Measurements from ENCODE around the gene INSIG2.
"Not testable (repeated sequence)": the region's sequence is repeated elsewhere in the genome, so short reads cannot be mapped to it uniquely, and the experiment has no call there.

The INSIG2 gene

DNA sequence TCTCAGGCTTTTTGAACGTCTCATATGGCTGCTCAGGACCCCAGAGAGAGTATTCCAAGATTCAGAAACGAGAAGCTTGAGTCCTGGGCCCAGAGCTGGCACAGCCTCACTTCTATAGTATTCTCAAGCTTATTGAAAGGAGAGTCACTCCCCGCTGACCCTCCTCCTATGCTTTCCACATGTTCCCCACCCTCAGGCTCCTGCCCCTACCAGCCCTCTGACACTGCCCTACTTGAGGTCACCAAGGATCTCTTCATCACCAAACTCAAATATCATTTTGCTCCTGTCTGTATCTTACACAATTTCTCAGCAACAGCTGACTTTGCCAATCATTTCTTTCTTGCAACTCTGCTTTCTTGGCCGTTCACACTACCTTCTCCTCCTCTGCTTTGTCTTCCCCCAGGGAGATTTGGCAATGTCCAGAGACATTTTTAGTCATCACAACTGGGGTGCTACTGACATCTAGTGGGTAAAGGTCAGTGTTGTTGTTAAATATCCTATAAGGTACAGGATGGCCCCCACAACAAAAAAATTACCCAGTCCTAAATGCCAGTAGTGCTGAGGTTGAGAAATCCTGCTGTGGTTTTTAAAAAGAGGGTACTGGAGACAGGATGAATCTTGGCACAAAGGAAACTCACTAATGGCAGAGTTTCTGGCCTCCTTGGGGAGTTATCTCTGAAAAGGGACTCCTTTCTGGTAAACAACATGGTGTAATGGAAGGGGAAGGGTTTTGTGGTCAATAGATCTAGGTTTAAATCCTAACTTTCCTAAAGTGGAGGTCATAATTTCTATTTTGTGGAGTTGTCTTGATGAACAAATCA is 26.9 kb upstream of the INSIG2 start:
- peak; percentile 75 for DNase-seq

DNA sequence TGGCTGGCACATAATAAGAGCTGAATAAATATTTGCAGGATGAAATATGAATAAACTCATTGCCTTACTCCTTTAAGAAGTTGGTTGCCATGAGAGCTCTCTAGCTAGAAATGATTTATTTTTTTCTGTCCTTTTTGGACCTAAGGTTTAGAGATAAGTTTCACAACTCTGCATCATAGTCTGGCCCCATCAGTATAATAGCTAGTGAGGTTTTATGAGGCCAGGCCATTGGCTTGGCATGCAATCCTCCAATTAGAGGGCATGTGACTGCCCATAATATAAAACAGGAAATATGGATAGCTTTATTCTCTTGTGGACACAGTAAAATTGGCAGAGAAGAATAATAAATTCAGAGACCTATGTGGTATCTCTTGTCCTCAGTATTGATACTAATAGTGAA is 26.2 kb upstream of the INSIG2 start:
- peak; percentile 14 for DNase-seq

DNA sequence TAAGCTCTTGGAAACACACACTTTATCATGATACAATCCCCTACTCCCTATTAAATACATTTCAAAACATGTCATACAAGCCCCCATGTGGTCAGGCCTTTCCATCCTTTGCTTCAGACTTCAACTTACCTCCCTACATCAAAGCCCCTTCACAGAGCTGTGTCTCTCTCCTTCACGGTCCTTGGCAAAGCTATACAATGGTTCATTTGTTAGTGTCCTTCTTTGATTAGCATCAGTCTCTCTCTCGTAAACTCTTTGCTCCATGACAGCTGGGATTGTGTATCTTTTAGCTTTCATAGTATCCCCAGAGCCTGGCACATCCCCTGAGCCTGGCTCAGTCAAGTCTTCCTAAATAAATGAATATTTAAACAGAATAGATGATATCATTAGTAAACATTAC is 25.6 kb upstream of the INSIG2 start:
- DNase-seq = no peak

DNA sequence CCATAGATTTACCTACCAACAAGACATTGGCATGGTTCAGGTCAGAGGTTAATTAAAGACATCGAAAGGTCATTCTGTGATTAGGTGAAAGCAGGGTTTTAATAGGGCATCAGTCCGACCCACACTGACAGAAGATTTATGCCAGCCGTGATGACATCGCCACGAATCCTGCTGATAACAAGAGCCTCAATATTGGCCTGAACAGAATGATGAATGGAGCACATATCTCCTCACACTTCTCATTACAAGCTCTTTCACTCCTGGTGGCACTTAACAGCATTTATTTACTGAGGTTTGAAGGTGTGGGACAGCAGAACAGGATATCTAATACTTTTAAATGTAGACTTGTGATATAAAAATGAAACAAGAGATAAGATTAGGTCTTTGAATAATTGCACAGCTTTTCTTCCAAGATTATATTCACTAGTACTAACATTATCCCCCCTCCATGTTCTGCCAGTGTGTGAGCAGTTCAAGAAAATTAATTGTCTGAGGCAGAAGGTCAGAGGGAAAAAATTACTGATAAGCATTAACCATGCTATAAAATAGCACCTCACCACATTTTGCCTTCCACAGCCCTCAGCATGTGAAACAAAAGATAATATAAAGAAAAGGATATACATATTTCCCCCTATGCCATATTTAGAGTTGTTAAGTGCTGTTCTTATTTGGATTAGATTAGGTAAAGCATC is 23.1 kb upstream of the INSIG2 start:
- DNase-seq = no peak

DNA sequence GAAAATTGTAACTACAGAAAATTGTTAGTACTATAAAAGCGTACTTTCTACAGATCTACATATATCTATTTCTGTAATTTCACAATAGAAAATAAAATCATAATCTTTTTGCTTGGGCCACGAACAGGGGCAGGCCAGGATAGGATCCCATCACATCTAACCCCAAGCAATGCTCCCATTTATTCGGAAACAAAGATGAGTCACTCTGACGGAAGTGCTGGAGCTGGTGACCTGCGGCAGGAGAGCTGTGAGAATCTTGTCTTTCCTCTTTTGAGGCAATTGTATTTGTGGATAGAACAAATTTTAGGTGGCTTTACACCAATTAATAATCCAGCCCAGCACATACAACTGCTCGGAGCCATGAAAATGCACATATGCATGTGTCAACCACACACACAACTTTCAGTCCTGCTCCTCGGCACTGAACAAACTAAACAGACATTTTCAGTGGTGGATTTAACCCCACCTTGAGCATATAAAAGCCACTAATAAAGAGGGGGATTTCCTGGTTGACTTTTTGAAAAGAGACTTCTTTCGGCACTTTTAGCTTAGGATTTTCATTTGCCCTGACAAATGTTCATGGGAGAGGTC is 22.3 kb upstream of the INSIG2 start:
- DNase-seq = no peak

DNA sequence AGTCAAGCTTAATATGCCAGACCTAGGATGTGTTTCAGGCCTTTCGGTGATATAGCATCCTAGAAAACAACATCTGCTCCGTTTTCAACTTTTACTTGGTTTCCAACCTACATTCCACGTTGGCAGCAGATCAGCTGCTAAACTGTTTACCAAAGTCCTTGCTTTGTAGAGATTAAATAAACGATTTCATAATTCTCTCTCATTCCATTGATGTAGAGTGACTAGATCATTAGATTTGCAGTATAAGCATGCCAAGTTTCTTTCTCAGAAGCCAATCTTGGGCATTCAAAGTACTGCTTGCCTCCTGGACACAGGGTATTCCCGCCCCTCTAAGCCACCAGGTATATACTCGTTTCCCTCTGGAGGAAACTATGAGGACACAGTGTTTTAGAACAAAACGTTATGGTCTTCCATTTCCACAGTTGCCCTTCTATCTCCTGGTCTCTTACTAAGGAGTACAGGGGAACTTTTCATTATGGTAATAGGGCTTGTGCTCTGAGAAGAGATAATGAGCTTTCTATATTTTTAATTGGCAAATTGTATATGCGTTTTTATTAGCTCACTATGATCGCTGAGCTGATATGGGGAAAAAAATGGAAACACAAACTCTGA is 10.5 kb upstream of the INSIG2 start:
- DNase-seq = no peak

DNA sequence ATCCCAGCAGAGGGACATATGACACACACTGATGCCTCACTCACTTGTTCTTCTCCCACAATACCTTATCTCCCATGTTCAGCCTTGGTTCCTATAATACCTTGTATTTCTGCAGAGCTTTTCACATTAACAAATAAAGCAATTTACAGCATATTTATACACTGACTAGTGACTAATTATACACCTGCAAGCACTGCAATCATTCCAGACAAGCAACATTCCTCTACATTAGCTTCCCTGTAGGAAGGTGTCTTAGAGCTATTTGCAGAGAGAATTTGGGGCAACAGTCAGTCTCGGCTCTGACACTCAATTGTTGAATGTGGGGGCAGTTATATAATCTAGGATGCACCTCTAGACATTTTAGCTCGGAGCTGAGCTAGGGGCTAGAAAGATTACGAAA is 9.5 kb upstream of the INSIG2 start:
- no peak for DNase-seq

DNA sequence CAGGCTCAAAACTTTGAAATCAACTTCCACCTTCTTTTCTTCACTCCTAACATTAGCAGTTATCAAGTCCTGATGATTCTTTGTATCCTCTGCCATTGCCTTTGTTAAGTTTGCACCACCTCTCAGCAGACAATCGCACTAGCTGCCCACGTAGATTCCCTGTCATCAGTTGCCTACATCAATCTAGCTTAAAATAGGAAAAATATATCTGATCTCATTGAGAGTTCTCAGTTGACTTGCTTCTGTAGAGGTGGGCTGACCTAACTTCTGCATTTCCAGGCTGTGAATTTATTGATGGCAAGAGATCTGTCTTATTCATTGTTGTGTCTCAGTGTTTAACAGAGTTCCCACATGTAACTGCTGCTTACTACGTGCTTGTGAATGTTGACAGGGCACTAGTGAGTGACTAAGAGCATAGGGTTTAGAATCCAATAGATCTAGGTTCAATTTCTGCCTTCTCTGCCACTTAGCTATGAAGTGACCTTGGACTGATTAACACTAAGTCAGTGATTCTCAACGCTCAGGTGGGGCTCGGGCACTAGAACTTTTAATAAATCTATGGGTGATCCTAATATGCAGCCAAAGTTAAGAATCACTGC is 3.7 kb upstream of the INSIG2 start:
- DNase-seq = no peak

DNA sequence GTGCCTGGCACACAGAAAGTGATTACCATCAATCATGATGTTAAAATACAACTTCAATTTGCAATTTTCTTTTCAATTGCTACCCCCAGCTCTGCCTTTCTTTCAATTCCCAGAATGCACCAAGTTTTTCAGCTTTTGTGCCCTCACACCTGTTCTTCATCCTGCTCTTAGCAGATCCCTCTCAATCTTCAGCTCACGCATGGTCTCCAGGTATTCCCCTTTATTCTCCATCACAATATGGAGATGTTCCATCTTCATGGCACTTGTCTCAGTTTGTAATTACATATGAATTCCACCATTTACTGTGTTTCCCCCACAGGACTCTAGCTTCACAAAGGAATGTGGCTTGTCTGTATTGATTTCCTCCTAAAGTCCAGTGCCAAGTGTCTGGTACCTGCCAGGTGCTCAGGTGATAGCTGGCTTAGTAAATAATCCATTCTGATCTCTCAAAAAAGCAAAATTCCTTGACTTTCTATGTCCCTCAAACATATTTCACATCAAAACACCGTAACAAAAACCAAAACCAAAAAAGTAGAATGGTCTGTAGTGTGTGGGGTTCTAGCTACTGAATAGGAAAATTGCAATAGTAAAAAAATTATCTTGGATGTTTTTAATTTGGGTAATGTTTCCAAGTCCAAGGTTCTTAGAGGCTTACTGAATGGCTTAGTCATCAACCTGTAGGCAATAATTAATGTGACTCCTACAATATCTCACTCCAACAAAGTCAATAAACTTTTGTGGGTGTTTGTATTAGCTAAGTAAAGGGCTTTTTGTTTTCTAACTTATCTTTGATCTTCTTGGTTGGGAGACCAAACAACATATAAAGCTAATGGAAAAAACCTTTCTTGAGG is 2.9 kb upstream of the INSIG2 start:
- no peak for DNase-seq

DNA sequence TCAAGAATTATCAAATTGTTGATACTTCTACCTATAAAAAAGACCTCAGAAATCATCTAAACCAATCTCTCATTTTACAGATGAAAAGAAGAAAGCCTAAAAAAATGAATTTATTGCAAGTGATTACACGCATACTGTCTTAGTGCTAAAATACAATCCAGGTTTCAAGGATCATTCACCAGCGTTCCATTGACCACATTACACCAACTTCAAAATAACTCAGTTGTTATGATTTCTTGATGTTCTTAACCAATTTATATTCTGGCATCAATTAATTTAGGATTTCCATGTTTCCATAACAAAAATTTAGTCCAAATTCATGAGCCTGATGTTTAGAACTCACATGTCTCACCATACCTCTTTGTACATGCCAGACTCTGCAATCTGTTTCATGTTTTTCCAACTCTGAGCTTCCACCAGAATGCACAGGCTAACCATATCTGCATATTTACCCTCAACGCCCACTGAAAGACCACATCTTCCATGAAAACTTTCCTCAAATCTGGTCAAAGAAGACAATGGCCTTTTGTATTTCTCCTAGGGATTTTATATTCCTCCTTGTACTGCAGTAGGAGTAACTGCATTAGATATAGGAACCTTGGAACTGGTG is 2.1 kb upstream of the INSIG2 start:
- no peak for DNase-seq

DNA sequence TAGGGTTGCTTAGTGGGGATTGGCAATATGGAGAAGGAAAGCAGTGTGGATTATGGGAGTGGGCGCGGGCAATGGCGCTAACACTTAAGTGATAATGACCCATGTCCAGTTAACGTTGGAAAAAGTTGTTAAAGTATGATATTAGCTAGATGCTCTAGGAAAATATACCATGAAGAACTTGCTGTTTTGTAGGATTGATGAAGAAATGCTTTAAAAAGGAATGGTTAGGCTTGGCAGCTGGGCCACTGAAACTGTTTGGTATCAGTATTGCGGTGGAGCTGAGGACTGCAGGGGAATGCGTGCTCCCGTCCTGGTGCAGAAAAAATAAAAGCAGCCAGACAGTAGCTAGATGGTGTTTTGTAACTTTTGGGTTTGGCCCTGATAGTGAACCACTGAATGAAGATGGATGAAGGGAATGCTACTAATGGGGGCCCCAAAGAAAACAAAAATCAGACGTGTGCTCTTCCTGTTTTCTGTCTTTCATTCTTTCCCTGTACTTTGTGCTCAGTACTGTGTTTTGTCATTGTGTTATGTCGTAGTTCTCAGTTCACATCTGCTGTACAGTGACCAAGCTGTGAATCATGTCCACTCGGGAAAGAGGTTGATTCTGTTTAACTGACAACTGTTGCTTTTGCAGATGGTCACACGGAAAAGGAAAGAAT is 999 bp downstream of the INSIG2 start:
- peak; percentile 31 for DNase-seq

DNA sequence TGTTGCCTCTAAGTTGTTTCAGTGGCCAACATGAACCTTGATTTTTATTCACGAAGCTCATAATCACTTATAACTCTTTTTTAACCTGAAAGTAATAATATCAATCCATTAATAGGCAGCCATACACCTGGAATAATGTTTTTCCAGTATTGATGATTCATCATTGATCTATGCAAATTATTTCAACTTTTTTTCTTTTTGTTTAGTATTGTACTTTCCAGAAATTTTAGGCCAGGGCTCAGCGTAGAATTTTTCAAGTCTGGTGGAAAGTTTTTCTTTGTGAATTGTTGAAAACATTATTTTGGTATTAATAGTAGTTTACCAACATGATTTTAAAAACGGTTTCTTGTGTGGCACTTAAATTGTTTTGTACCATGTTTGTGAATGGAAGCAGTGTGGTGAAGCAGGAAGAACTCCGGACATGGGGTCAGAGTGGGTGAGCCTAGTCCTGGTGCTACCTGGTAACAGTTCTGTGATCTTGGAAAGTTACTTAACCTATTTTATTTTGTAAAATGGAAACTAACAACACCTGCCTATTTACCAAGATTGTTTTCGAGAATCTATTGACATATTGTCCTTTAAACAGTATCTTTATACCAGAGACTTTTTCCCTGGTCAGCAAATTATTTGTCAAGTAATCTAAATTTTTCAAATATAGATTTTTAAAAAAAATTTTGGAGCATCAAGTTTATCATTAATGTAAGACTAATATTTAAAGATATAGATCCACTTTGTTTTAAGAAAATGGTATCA is 2.3 kb downstream of the INSIG2 start:
- no peak for DNase-seq

DNA sequence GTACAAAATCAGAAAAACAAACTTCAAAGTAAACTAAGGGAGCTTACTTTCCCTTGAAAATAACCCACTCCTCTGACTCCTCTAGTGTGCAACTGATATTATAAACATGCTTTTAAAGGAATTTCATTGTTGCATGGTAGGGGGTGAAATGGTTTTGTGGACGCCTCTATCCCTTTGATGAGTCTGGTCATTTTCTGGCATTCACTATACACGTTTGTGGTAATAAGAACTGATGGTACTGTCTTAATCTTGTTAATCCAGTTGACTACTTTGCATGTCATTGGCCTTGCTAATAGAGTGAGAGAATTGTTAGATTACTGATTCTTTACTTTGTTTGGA is 2.8 kb downstream of the INSIG2 start:
- no peak for DNase-seq

DNA sequence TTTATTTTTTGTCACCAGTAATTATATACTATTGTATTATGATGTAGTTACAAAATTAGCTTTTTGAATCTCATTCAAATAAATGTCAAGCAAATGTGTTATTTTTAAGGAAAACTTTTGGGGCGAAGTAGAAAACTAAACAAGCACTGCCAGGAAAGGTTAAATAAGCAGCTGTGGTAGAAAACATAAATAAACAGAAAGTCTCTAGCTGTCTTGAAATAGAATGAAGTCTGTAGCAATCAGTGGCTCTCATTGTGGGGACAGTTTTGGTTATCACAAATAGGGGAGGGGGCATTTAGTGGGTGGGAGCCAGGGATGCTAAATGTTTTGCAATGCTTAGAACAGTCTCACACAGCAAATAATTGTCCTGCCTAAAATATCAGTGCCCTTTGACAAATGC is 3.4 kb downstream of the INSIG2 start:
- DNase-seq = no peak

DNA sequence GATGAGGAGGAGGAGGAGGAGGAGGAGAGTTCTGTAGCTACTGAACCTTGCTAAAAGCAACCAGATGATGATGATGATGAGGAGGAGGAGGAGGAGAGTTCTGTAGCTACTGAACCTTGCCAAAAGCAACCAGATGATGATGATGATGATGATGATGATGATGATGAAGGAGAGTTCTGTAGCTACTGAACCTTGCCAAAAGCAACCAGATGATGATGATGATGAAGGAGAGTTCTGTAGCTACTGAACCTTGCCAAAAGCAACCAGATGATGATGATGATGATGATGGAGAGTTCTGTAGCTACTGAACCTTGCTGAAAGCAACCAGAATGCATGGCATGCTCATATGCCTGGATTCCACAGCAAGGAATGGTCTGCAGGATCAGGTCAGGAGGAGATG is 5.8 kb downstream of the INSIG2 start:
- DNase-seq = not testable (repeated sequence)

DNA sequence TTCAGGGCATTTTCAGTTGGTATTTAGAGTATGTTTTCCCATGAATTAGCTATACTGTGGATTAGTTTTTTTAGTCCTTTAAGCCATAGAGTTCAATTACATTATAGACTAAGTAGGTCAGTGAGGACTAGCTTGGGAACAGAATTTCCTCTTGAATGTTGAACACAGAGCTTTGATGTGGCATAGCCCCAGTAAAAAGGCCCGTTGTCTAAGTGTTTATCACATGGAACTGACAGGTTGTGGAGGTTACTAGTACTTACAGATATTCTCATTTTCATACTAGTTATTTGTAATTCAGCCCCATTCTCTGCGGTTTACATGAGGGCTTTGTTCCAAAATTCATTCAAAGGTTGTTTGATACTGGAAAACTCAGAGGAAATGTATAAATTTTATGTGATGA is 6.2 kb downstream of the INSIG2 start:
- DNase-seq = no peak

DNA sequence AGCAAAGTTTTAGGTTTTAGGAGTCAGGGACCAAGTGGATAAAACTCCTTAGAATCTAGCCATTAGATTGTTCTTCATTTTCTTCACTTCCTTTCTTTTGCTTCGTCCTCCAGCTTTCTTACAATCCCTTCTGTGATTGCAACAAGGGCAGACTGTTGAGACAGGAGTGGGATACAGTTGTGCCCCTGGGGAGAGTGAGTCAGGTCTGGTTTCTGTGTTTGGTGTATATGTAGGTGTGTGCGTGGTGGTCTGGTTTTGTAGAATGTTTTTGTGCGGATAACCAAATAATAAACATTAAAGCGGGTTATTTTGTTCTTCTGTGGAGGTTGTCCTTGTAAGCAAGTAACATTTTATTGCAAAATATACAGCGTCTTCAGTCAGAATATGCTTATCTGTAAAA is 7.3 kb downstream of the INSIG2 start:
- no peak for DNase-seq

DNA sequence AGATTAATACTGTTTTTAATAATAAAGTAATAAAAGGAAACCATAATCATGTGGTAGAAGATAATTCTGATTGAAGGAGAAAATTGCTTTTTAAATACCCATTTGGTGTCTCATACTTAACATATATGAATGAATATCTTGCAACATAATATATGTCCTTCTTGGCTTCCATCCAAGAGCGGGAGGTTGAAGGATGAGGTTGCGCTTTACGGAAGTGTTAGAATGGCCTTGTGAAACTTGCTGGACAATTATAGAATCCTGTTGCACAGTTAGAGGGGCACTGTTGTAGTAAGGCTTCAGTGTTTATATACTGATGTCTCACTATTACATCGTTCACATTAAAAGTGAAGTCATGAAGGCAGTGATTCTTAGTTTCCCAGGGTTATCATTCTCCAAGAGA is 9.4 kb downstream of the INSIG2 start:
- peak; percentile 47 for DNase-seq

DNA sequence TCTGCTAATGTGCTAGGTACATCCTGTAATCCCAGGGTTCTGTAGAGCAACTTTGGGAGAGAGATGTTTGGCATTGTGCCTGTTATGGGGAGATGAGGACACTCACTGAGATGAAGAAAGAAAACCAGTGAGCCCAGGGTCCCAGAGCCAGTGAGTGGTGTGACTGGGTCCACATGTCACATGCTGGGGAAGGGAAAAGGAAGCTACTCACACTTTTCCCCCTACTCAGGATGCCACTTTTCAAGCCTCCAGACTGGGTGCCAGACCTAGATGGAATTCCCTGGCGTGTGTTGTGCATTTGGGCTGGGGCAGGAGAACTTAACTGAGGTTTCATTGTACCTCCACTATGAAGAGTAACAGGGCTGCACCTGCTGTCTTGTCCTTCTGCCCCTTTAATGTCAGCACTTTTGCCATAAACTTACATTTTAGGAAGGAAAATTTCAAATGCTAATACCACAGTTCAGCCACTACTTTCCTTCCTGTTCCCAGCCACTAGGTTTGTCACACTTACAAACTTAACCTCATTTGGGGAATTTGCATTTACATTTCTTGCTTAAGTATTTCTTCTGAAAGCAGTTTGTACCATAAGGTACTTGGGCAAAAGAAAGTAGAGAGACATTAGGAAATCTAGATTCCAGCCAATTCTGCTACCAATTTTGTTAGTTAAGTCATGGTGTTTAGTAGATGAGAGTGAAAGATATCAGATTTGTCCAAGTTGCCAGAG is 10.2 kb downstream of the INSIG2 start:
- DNase-seq = no peak

Data from fibroblast of skin of scalp (primary cell).